IPS DF 4.7 (cell line): Measurements from ENCODE around the gene TMPRSS13.
"Not testable (repeated sequence)": the region's sequence is repeated elsewhere in the genome, so short reads cannot be mapped to it uniquely, and the experiment has no call there.

Source experiments
- DNase-seq: peaks from one replicate; pipeline ENCODE4 v3.0.0-alpha.2; 2013; ENCODE audit warnings: low spot score; ENCODE audit errors: extremely low read depth

The TMPRSS13 gene

GRCh38 chr11:117874253-117874909, 54.8 kb downstream of the TMPRSS13 start:
- DNase-seq: no peak

GRCh38 chr11:117873828-117874125, 55.4 kb downstream of the TMPRSS13 start:
- DNase-seq: no peak

GRCh38 chr11:117872975-117873827, 56.0 kb downstream of the TMPRSS13 start:
- DNase-seq: no peak

- no peak for DNase-seq
Measured at GRCh38 chr11:117872420-117872961, 56.7 kb downstream of the TMPRSS13 start.

GRCh38 chr11:117871784-117872183, 57.4 kb downstream of the TMPRSS13 start:
- no peak for DNase-seq

- no peak for DNase-seq
Measured at GRCh38 chr11:117871160-117871559, 58.0 kb downstream of the TMPRSS13 start.

- no peak for DNase-seq
Measured at GRCh38 chr11:117870103-117870952, 58.9 kb downstream of the TMPRSS13 start.

- no peak for DNase-seq
Measured at GRCh38 chr11:117869604-117870003, 59.6 kb downstream of the TMPRSS13 start.

- DNase-seq: no peak
Measured at GRCh38 chr11:117868815-117869561, 60.2 kb downstream of the TMPRSS13 start.

GRCh38 chr11:117868088-117868487, 61.1 kb downstream of the TMPRSS13 start:
- DNase-seq: no peak

- no peak for DNase-seq
Measured at GRCh38 chr11:117866526-117866925, 62.7 kb downstream of the TMPRSS13 start.

- DNase-seq: not testable (repeated sequence)
Measured at GRCh38 chr11:117865546-117865945, 63.7 kb downstream of the TMPRSS13 start.

GRCh38 chr11:117863383-117863782, 65.8 kb downstream of the TMPRSS13 start:
- no peak for DNase-seq

- no peak for DNase-seq
Measured at GRCh38 chr11:117862753-117863152, 66.4 kb downstream of the TMPRSS13 start.

GRCh38 chr11:117862019-117862725, 67.0 kb downstream of the TMPRSS13 start:
- no peak for DNase-seq

GRCh38 chr11:117861151-117862018, 67.8 kb downstream of the TMPRSS13 start:
- peak; percentile 76 for DNase-seq

GRCh38 chr11:117860139-117860538, 69.1 kb downstream of the TMPRSS13 start:
- no peak for DNase-seq

- DNase-seq: no peak
Measured at GRCh38 chr11:117859488-117860112, 69.6 kb downstream of the TMPRSS13 start.

- no peak for DNase-seq
Measured at GRCh38 chr11:117859061-117859460, 70.1 kb downstream of the TMPRSS13 start.
